ENCODE results near the gene MEG3. TPM values are rescaled to one million over a fixed set of nuclear protein-coding genes. Genes with fewer than 3 reads are reported as not detected.

MEG3 gene
- total RNA-seq, 1 experiment from 2014 or later = not detected

- Histone ChIP-seq H3K27me3 (ENCODE audit: insufficient read depth, low read depth) (peaks cover 70% of the 10 kb centered on the region), H3K27ac (no peak overlapping the region), H3K9me2 (ENCODE audit: insufficient read depth) (no peaks in the 10 kb centered on the region), H3F3A (ENCODE audit: insufficient read depth, low read depth) (no peaks in the 10 kb centered on the region), H3K9me3 (ENCODE audit: insufficient read depth, low read depth) (no peaks in the 10 kb centered on the region), H3K4me1 (replicated peaks; ENCODE audit: insufficient read depth) (no peaks in the 10 kb centered on the region), H3K79me2 (ENCODE audit: low read depth) (no peaks in the 10 kb centered on the region), H3K4me2 (no peak overlapping the region), H3K4me3 (no peak overlapping the region), H3K36me3 (ENCODE audit: low read depth) (no peaks in the 10 kb centered on the region), H4K20me1 (ENCODE audit: insufficient read depth) (no peaks in the 10 kb centered on the region), H2AFZ (no peak overlapping the region)
- no peak for DNase-seq
- BruUV-seq (replicated peaks) = no TSS peak
- intact Hi-C loops (cut with micrococcal nuclease; ENCODE audit: unreplicated experiment) = no loop called here
- TF ChIP-seq CTCF (conservative IDR thresholded peaks at IDR 0.05) = no peak
- no peak for TF ChIP-seq EZH2 (IDR thresholded peaks at IDR 0.05; ENCODE audit: low read depth)
- CTCF ChIA-PET = no interaction called here
- POLR2A ChIA-PET (ENCODE audit: unreplicated experiment) = no interaction called here
These were observed 47.9 kb upstream of the MEG3 start for GRCh38 chr14:100777818-100778525.

GRCh38 chr14:100778526-100778882 is 47.4 kb upstream of the MEG3 start:
- Histone ChIP-seq H3K9me2 (ENCODE audit: insufficient read depth) (no peaks in the 10 kb centered on the region), H3K4me2 (no peak overlapping the region), H3K4me1 (replicated peaks; ENCODE audit: insufficient read depth) (no peaks in the 10 kb centered on the region), H3K27ac (no peak overlapping the region), H3K4me3 (no peak overlapping the region), H3K9me3 (ENCODE audit: insufficient read depth, low read depth) (no peaks in the 10 kb centered on the region), H3K36me3 (ENCODE audit: low read depth) (no peaks in the 10 kb centered on the region), H3K27me3 (ENCODE audit: insufficient read depth, low read depth) (peaks cover 71% of the 10 kb centered on the region), H3F3A (ENCODE audit: insufficient read depth, low read depth) (no peaks in the 10 kb centered on the region), H4K20me1 (ENCODE audit: insufficient read depth) (no peaks in the 10 kb centered on the region), H3K79me2 (ENCODE audit: low read depth) (no peaks in the 10 kb centered on the region), H2AFZ (no peak overlapping the region)
- intact Hi-C loops (cut with micrococcal nuclease; ENCODE audit: unreplicated experiment) = no loop called here
- TF ChIP-seq EZH2 (IDR thresholded peaks at IDR 0.05; ENCODE audit: low read depth) (no peak), CTCF (conservative IDR thresholded peaks at IDR 0.05) (no peak)
- ChIA-PET POLR2A (ENCODE audit: unreplicated experiment) (no interaction called here), CTCF (no interaction called here)
- BruUV-seq (replicated peaks) = no TSS peak
- no peak for DNase-seq

GRCh38 chr14:100778951-100779690 is 46.8 kb upstream of the MEG3 start:
- no peaks in the 10 kb centered on the region for H3K4me1 ChIP-seq (replicated peaks; ENCODE audit: insufficient read depth)
- H3F3A ChIP-seq (ENCODE audit: insufficient read depth, low read depth) = no peaks in the 10 kb centered on the region
- no peak overlapping the region for H3K4me3 ChIP-seq
- no peak overlapping the region for H3K4me2 ChIP-seq
- H4K20me1 ChIP-seq (ENCODE audit: insufficient read depth) = no peaks in the 10 kb centered on the region
- no peak overlapping the region for H3K27ac ChIP-seq
- no peak for TF ChIP-seq EZH2 (IDR thresholded peaks at IDR 0.05; ENCODE audit: low read depth)
- peaks cover 75% of the 10 kb centered on the region for H3K27me3 ChIP-seq (ENCODE audit: insufficient read depth, low read depth)
- no peak overlapping the region for H2AFZ ChIP-seq
- BruUV-seq (replicated peaks) = no TSS peak
- H3K79me2 ChIP-seq (ENCODE audit: low read depth) = no peaks in the 10 kb centered on the region
- intact Hi-C loops (cut with micrococcal nuclease; ENCODE audit: unreplicated experiment) = no loop called here
- POLR2A ChIA-PET (ENCODE audit: unreplicated experiment) = no interaction called here
- no peak for DNase-seq
- no peaks in the 10 kb centered on the region for H3K9me2 ChIP-seq (ENCODE audit: insufficient read depth)
- H3K9me3 ChIP-seq (ENCODE audit: insufficient read depth, low read depth) = no peaks in the 10 kb centered on the region
- CTCF ChIA-PET = no interaction called here
- no peaks in the 10 kb centered on the region for H3K36me3 ChIP-seq (ENCODE audit: low read depth)

Data from PC-9 (cell line).